ENCODE measurements around the gene ATG101. TPM values are rescaled to one million over a fixed set of nuclear protein-coding genes. Genes with fewer than 3 reads are reported as not detected.
A peak's percentile ranks its signal among the peaks of the same experiment; 100 is the strongest.

ATG101 gene
- total and polyA plus RNA-seq, 2 of the 8 experiments (the other 6 are each of a cell fraction or from before 2014, with no cell fraction given), result 49.8 to 55.9 TPM

DNA sequence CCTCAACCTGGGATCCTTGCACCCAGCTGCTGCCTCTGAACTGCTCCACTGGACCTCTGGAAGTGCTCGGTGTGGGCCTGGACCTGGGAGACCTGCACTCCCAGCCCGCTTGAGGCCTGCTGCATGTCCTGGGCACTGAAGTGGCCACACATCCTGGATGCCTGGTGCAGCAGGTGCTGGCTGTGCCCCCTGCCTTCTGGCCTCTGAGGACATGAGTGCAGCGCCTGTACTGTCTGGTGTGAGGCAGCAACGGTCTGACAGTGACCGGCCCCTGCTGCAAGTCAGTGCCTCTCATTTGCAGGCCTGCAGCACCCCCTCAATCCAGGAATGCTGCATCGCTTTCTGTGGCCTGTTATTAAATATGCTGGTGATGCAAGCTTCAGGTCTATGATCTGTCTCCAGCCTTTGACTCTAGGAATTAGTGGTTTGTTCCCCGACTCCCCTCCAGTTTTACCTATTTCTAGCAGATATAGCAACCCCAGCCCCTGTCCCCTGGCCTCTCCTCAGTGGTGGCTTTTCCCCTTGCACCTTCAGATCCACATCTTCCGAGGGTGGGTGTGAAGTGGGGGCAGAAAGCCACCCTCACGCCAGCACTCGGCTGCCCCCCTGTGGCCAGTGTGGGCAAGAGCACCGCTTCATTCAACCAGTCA, 13.3 kb downstream of the ATG101 start:
- Histone ChIP-seq H3K36me3 (ENCODE audit: control insufficient read depth in 2 of 4, insufficient read depth in 4 of 4, low read length in 3 of 4) (no peaks in the 10 kb centered on the region; a peak in 1 of 8 replicates), H2BK20ac (ENCODE audit: low read length) (no peak overlapping the region), H3K18ac (ENCODE audit: extremely low read depth, low read length) (no peak overlapping the region), H4K5ac (ENCODE audit: insufficient read length, low read depth, low read length) (no peak overlapping the region), H2BK12ac (ENCODE audit: low read depth, low read length) (peak overlapping the region; percentile 75; the same call in 1 of the 2 replicates), H3K4me3 (ENCODE audit: extremely low read depth in 1 of 4, insufficient read depth in 2 of 4, low read depth in 3 of 4, low read length in 4 of 4) (no peak overlapping the region), H2AK5ac (ENCODE audit: low read depth, low read length) (no peak overlapping the region), H3K4ac (replicated peaks; ENCODE audit: insufficient read length, low read depth, low read length) (no peak overlapping the region), H3K23ac (ENCODE audit: insufficient read length) (no peak overlapping the region), H2BK15ac (ENCODE audit: low read length) (peak overlapping the region; percentile 84; the same call in 1 of the 2 replicates), H3K23me2 (ENCODE audit: low read depth, low read length) (peaks cover 8% of the 10 kb centered on the region; the same call in 1 of the 2 replicates), H3K14ac (ENCODE audit: insufficient read length) (no peak overlapping the region), H3K79me1 (ENCODE audit: low read depth, low read length) (no peaks in the 10 kb centered on the region), H3K9me3 (ENCODE audit: insufficient read depth in 2 of 2, low read depth in 1 of 2, low read length in 1 of 2) (no peaks in the 10 kb centered on the region), H3K79me2 (ENCODE audit: control insufficient read depth in 1 of 2, insufficient read depth in 2 of 2, low read length in 2 of 2) (no peaks in the 10 kb centered on the region), H2BK120ac (replicated peaks; ENCODE audit: low read depth, low read length) (no peak overlapping the region), H3K4me2 (ENCODE audit: insufficient read depth in 1 of 2, low read depth in 2 of 2, low read length in 2 of 2) (no peak overlapping the region), H3K27ac (ENCODE audit: low read depth, low read length) (no peak overlapping the region), H2AFZ (ENCODE audit: low read length) (no peak overlapping the region), H4K20me1 (replicated peaks in 1 of 2; ENCODE audit: control insufficient read depth in 1 of 2, insufficient read depth in 2 of 2, low read length in 2 of 2) (peaks cover 0 to 6% of the 10 kb centered on the region in 2 experiments), H3K9ac (replicated peaks in 1 of 4; ENCODE audit: extremely low read depth in 1 of 4, low read depth in 3 of 4, low read length in 3 of 4) (no peak overlapping the region; a peak in 1 of 7 replicates), H3K27me3 (replicated peaks in 1 of 4; ENCODE audit: control insufficient read depth in 3 of 4, extremely low read depth in 1 of 4, insufficient read depth in 3 of 4, low read length in 3 of 4) (peaks cover 0 to 14% (median 1%) of the 10 kb centered on the region in 4 experiments; a peak in 5 of 7 replicates), H3K4me1 (replicated peaks in 1 of 4; ENCODE audit: control insufficient read depth in 3 of 4, insufficient read depth in 4 of 4, low read length in 3 of 4) (peaks cover 5 to 37% (median 14%) of the 10 kb centered on the region in 4 experiments; a peak in 6 of 7 replicates), H4K91ac (replicated peaks; ENCODE audit: insufficient read length, low read length) (peak overlapping the region; percentile 0), H2BK5ac (ENCODE audit: low read depth, low read length) (no peak overlapping the region), H3K56ac (replicated peaks; ENCODE audit: insufficient read length, low read depth, low read length) (no peak overlapping the region), H4K8ac (ENCODE audit: extremely low read depth, insufficient read depth, low read length) (peak overlapping the region; percentile 39; the same call in 1 of the 2 replicates)
- peak; percentile 88 for FAIRE-seq
- POLR2A ChIA-PET (ENCODE audit: partially characterized antibody), result interaction anchor here (1.5 to 7.7 kb wide), 3 partner anchors 13 to 194 kb away, joined by 3 to 82 read pairs (median 17); partner anchors contain the start of gene ATG101
- 61% methylated on average over 11 of the region's 11 CpGs; no CpG with 5 or more reads in 1 of the 2 experiments for WGBS, 2 experiments (ENCODE audit: extremely low coverage in 1 of 2, insufficient coverage in 1 of 2, insufficient read length in 1 of 2, insufficient replicate concordance in 2 of 2, low coverage in 1 of 2, low lambda C conversion rate in 2 of 2, missing lambda C conversion rate in 1 of 2)
- peak in 1 of 2 experiments; percentile 85 for DNase-seq (ENCODE audit: low read depth in 1 of 2, low spot score in 2 of 2)
- CTCF ChIA-PET (ENCODE audit: partially characterized antibody), result interaction anchor here (0.8 to 34.1 kb wide), 24 partner anchors 8 to 108 kb away, joined by 3 to 1022 read pairs (median 8); partner anchors contain the start of genes ATG101 and NR4A1
- TF ChIP-seq CEBPB (IDR thresholded peaks at IDR 0.05; ENCODE audit: low read depth, low read length) (no peak), SP1 (IDR thresholded peaks at IDR 0.05; ENCODE audit: low read depth, low read length) (no peak), SIN3A (conservative IDR thresholded peaks at IDR 0.05 in 1 of 2, IDR thresholded peaks at IDR 0.05 in 1 of 2; ENCODE audit: low read depth in 1 of 2, low read length in 2 of 2) (0 out of 4 replicates have a peak, but pooled peaks of 1 of the 2 experiments have one; percentile 38), POU5F1 (IDR thresholded peaks at IDR 0.05; ENCODE audit: low read depth, low read length) (no peak), JUND (IDR thresholded peaks at IDR 0.05; ENCODE audit: low read length) (no peak), BACH1 (IDR thresholded peaks at IDR 0.05; ENCODE audit: low read length) (peak; percentile 44; the same call in 1 of the 2 replicates)
- TF ChIP-seq, protein P1, sequence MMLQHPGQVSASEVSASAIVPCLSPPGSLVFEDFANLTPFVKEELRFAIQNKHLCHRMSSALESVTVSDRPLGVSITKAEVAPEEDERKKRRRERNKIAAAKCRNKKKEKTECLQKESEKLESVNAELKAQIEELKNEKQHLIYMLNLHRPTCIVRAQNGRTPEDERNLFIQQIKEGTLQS (IDR thresholded peaks at IDR 0.05; ENCODE audit: insufficient read depth, low read depth, low read length), result no peak
- TF ChIP-seq, protein P2, sequence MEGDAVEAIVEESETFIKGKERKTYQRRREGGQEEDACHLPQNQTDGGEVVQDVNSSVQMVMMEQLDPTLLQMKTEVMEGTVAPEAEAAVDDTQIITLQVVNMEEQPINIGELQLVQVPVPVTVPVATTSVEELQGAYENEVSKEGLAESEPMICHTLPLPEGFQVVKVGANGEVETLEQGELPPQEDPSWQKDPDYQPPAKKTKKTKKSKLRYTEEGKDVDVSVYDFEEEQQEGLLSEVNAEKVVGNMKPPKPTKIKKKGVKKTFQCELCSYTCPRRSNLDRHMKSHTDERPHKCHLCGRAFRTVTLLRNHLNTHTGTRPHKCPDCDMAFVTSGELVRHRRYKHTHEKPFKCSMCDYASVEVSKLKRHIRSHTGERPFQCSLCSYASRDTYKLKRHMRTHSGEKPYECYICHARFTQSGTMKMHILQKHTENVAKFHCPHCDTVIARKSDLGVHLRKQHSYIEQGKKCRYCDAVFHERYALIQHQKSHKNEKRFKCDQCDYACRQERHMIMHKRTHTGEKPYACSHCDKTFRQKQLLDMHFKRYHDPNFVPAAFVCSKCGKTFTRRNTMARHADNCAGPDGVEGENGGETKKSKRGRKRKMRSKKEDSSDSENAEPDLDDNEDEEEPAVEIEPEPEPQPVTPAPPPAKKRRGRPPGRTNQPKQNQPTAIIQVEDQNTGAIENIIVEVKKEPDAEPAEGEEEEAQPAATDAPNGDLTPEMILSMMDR (IDR thresholded peaks at IDR 0.05; ENCODE audit: control extremely low read depth in 1 of 3, insufficient read depth in 1 of 3, low read depth in 1 of 3, low read length in 3 of 3), result peak in 2 of 3 experiments; percentile 92 to 97; a peak in 3 of 4 replicates

Measured in H1 (cell line).